Cardiac septum (tissue), 1 donor: Measurements from ENCODE around the gene PLEKHH3. TPM values are rescaled to one million over a fixed set of nuclear protein-coding genes. Genes with fewer than 3 reads are reported as not detected.
"Not testable (repeated sequence)": the region's sequence is repeated elsewhere in the genome, so short reads cannot be mapped to it uniquely, and the experiment has no call there.

Experiments used
- DNase-seq: peaks from one replicate; pipeline ENCODE4 v3.0.0-alpha.2; 2020; ENCODE audit warnings: low spot score
- intact Hi-C: fragments of 100-400 bp; cut with DNase I; formaldehyde crosslinking; loops from one replicate; pipeline ENCODE4 v1.14.0; 2022
- total RNA-seq: library from RNA; stranded (reverse); fragmentation: NEBNext Ultra II Directional; extraction: Animal tissue kit (Norgen Biotek cat#: 25700); gene quantifications from one replicate; pipeline ENCODE4 v1.2.1, GENCODE V29; 2021
- donor health status: DM: no; HTN: no; CAD: no.

The PLEKHH3 gene
- total RNA-seq, 1 donor from 2014 or later, result 20.2 TPM

DNA sequence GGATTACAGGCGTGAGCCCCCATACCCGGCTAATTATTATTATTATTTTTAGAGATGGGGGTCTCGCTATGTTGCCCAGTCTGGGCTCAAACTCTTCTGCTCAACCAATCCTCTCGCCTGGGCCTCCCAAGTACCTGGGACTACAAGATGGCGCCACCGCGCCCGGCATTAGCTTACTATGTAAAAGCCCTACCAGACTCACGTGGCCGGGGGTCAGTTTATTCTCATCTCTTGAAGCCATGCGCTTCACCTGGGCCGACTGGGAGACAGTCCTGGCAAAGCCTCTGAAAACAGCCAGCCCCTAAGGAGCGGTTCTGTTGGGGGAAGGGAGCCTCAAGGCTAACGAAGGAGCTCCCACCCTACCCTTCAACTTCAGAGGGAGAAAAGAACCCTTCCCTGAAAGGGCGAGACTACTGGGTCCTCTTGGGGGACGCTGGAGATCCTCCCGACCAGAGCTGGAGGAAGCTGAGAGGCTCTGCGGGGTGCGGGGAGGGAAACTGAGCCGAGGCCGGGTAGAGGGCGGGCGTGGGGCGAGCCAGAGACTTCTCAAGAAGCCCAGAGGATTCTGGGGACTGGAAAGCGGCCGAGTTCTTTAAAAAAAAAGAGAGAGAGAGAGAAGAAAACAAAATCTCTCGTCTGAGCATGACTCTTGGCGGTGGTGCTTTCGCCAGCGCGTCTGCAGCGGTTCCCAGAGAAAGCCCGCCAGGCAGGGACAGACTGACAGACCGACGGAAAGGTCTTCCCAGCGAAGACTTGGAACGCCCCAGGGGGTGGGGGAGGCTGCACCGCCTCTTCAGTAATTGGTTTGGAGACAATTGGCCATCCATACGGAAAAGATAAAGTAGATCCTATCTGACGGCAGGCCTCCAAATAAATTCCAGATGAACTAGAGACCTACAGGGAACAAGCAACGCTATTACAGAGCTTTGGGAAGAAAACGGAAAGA, 23.3 kb downstream of the PLEKHH3 start:
- intact Hi-C loops, result no loop called here
- no peak for DNase-seq

DNA sequence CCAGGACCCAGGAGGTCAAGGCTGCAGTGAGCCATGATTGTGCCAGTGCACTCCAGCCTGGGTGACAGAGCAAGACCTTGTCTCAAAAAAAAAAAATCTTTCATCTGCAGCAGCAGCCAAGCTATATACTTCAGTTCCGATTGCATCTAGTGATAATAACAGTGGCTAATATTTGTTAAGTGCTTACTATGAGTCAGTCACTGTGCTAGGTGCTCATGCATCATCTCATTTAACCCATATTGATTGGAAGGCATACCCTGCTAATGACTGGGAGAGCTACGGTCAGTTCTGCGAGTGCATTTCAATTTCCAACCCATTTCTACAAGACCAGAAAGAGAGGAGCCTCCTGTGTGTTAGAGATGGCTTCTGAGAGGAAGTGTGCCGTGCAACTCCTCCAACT, 25.4 kb downstream of the PLEKHH3 start:
- intact Hi-C loops, result no loop called here
- DNase-seq, result no peak

DNA sequence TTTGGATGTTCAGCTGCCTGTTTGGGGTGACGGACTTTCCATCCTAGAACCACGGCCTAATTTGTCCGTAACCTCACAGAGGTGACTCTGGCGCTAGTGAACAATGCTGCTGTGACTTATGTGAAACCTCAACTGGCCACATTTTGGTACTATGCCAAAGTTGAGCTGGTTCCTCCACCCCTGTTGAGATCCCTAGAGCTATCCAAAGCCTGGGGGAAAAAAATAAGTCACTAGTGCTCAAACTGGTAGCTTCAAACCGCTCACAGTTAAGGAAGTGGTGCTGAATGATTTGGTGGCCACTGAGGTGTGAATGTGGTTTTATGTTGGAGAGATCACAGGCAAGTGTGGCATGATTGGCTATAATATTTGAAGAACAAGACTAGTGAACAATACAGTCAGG, 29.0 kb downstream of the PLEKHH3 start:
- DNase-seq, result no peak
- intact Hi-C loops, result no loop called here

DNA sequence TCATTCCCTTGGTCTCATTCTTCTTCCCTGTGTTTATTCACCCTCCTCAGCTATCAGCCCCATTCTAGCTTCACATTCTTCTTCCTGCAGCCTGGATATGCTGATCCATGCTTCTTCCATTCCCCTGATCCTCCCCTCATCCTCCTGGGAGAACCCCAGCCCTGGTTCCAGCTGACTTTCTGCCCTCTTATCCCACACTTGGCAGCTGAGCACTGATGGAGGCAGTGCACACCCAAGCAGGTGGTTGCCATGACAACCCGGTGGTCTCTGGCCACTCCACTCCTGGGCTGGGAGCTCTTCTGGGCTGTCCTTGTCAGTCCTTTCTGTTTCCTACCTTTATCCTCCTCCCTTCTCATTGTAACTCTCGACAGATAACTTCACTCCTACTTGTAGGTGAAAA, 34.5 kb downstream of the PLEKHH3 start:
- no peak for DNase-seq
- intact Hi-C loops, result no loop called here

DNA sequence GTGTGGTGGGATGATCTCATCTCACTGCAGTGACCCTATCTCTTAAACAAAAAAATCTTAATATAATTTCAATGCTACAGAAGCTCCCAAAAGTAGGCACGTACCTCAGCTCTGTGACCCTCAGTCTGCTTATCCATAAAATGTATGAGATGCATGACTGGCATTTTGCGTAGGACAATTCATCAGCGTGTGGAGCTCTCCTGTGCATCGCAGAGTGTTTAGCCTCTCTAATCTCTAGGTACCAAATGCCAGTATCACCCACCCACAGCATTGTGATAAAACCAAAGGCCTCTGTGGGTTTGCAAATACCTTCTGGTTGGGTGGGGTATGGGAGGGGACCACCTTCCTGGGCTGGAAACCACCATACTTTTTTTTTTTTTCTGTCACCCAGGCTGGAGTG, 36.7 kb downstream of the PLEKHH3 start:
- intact Hi-C loops, result no loop called here
- no peak for DNase-seq

DNA sequence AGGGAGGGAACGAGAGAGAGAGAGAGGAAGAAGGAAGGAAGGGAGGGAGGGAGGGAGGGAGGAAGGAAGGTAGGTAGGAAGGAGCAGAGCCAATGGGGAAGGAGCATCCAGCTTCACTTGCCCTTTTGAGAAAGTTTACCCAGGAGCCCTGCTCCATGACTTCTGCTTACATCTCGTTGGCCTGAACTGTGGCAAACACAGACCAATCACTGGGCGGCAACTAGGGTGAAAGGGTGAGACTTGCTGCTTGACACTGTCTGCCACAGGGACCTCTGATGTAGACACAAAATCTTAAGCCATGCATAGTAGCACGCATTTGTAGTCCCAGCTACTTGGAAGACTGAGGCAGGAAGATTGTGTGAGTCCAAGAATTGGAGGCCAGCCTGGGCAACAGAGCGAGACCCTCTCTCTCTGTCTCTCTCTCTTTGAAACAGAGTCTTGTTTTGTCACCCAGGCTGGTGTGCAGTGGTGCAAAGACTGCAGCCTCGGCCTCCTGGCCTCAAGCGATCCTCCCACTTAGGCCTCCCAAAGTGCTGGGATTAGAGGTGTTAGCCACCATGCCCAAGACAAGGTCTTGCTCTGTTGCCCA, 37.2 kb downstream of the PLEKHH3 start:
- DNase-seq, result no peak
- intact Hi-C loops, result no loop called here

DNA sequence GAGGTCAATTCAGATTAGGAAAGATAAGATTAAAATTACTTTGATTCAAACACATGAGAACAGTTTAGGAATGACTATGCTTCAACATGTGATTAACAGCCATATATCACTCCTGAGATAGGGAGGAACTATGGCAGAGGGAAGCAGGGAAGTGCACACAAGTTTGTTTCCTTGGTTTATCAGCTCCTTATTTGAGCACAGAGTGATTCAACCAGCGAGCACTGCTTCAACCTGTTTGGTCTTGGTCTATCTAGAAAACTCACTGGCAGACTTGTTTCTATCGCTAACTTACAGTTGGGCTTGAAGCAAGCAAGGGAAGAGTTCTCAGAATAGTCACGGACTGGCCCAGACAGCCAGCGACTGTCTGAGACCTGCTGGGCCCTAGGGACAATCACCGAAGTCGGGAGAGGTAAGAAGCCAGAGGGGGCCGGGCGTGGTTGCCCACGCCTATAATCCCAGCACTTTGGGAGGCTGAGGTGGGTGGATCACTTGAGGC, 43.8 kb downstream of the PLEKHH3 start:
- intact Hi-C loops, result no loop called here
- DNase-seq, result no peak

DNA sequence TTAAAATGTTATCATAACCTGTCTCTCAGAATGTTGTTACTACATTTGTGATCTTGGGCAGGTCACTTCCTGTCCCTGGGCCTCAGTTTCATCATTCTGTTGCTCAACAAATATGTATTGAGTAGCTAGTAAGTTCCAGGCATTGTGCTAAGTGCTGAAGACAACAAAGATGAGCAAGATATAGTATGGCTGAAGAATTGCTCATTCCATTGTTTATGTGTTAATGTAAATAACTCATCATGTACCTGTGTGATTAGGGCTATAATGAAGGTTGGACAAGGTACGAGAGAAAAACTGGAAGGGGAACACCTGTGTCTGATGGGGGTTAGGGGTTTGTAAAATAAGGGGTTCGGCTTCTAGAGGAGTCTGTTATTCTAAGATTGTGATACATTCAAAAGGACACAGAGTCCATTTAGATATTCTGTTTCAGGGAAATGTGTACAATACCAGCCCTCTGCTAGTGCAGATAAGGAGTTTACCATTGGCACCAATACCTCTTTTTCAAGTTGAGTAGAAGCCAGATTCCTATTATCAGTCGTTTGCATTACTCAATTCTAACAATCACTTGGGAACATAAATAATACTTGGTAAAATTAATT, 47.3 kb downstream of the PLEKHH3 start:
- intact Hi-C loops, result no loop called here
- no peak for DNase-seq

DNA sequence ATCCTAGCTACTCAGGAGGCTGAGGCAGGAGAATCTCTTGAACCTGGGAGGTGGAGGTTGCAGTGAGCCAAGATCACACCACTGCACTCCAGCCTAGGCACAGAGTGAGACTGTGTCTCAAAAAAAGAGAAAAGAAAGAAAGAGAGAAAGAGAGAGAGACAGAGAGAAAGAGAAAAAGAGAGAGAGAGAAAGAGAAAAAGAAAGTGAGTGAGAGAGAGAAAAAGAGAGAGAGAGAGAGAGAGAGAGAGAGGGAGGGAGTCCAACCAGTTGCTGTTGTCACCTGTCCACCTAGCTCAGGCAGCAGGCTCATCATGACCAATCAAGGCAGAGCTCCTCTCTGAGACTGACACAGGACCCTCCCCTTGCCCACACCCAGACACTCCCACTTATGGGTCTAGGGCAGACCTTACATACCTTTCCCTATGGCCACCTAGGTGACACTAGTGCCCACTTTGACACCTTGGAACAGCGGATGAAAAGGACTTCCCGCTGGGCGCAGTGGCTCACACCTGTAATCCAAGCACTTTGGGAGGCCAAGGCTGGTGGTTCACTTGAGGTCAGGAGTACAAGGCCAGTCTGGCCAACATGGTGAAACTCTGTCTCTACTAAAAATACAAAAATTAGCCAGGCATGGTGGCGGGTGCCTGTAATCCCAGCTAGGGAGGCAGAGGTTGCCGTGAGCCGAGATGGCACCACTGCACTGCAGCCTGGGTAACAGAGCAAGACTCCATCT, 49.6 kb downstream of the PLEKHH3 start:
- intact Hi-C loops, DNase-seq: not testable (repeated sequence)

DNA sequence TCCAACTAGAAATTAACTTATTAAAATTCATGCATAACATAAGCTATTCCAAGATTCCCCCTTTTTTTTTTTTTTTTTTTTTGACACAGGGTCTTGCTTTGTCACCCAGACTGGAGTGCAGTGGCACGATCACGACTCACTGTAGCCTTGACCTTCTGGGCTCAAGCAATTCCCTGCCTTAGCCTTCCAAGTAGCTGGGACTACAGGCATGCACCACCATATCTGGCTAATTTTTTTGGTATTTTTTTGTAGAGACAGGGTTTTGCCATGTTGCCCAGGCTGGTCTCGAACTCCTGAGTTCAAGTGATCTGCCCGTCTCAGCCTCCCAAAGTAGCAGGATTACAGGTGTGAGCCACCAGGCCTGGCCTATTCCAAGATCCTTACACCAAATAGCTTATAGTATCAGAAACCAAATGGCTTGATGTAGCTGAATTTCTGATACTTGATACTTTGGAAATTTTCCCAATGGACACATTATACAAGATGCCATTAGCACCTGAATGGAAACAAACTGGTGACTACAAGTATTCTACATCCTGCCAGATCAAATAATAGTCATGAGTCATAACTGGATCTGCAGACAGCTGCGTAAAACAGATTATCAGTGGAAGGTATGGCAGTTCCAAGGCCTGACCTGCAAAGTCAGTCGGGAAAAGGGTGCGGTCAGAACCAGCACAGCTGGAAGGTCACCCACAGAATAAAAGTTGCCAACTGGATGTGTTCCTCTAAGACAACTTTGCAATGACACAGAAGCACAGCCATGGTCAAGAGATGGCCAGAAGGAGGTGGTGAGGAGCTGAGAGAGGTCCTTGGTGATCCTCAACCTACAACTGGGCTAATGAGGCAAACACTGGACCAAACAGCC, 52.8 kb downstream of the PLEKHH3 start:
- DNase-seq, result no peak
- intact Hi-C loops, result no loop called here

DNA sequence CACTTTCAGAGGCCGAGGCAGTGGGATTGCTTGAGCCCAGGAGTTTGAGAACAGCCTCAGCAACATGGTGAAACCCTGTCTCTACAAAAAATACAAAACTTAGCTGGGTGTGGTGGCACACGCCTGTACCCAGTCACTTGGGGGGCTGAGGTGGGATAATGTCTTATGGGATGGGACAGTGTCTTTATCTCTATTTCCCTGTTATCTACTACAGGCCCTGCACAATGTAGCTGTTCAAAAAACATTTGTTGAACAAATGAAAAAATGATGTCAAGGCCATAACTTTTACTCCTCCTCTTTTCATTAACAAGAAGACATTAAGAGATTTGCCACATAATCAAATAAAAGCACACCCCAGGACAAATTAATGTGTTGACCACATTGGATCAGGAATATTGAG, 53.5 kb downstream of the PLEKHH3 start:
- intact Hi-C loops, result no loop called here
- no peak for DNase-seq

DNA sequence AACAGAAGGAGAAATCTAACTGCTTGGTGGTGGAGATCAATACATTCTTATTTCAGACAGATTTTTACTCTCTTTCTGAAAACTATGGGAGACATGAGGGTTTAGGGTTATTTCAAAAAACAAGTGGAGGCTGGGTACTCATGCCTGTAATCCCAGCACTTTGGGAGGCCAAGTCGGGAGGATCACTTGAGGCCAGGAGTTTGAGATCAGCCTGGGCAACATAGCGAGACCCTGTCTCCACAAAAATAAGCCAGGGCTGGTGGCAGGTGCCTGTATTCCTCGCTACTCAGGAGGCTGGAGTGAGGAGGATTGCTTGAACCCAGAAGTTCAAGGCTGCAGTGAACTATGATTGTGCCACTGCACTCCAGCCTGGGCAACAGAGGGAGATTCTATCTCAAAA, 54.8 kb downstream of the PLEKHH3 start:
- intact Hi-C loops, DNase-seq: not testable (repeated sequence)

DNA sequence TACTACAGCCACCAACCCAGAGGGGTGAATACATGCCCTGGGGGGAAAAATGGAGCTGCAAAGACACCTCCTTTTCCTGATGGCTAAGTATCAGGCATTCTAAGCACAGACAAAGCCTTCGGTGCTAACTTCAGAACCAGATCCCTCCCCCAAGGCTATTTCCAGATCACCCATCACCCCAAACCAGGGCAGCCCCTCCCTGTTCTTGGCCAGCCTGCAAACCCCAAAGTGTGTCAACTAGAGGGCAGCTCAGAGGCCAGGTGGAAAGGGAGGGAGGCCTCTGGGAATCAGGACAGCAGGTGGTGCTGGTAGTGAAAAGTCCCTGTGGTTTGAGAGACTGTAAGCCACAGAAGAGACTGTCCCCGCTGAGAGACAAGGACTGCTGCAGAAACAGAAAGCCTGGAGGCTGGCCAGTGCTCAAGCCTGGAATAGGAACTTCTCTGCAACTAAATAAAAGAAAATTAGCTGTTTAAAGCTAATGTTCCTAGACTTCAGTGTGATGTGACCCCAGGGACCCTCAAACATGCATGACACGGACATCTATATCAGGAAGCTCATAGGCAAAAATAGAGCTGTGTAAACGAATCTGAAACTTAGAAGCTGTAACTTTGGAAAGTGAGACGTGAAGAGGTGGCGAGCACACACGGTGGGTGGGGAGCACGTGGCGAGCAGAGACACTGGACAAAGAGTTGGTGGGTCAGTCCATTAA, 58.2 kb downstream of the PLEKHH3 start:
- intact Hi-C loops, result loop anchor here (2.0 kb wide), 1 partner anchor 60 kb away; no protein-coding TSS in a partner anchor
- DNase-seq, result peak; percentile 76

DNA sequence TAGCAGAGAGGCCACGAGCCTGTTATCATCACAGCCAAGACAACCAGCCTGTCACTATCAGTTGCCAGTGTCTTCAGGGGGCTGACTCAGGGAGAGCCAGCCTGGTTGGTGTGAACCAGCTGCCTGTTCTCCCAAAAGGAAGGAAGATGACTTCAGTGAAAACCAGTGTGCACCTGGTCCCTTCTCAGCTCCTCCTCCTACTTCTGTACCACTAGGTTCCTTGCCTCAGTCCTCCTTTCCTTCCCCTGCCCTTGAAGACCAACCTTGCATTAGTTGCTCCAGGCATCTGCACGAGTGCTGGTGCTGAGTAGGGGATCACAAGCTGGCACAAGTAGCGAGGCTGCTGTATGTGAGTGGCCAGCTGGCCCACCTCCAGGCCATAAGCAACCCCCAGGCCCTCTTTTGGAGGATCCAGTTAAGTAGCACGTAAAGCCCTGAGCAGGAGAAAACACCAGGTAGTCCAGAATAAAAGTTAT, 58.8 kb downstream of the PLEKHH3 start:
- DNase-seq, result no peak
- intact Hi-C loops, result loop anchor here (2.0 kb wide), 1 partner anchor 61 kb away; no protein-coding TSS in a partner anchor
